KOPT-K1 (cell line): ENCODE measurements around the gene PNRC2.
"Not testable (repeated sequence)": the region's sequence is repeated elsewhere in the genome, so short reads cannot be mapped to it uniquely, and the experiment has no call there.

Experiments
- H3K27ac ChIP-seq: fragments of 200-600 bp; sonication (generic); 2 replicates; pipeline ENCODE4 v1.5.1; 2016; ENCODE audit warnings: antibody characterized with exemption, mild to moderate bottlenecking, low read depth, low read length; ENCODE audit not compliant: poor library complexity, severe bottlenecking
- H3K36me3 ChIP-seq: fragments of 200-600 bp; sonication (generic); 2 replicates; pipeline ENCODE4 v1.5.1; 2017; ENCODE audit warnings: antibody characterized with exemption, mild to moderate bottlenecking, low read length, moderate library complexity; ENCODE audit not compliant: insufficient read depth
- H3K9me3 ChIP-seq: fragments of 200-600 bp; sonication (generic); 2 replicates; pipeline ENCODE4 v1.5.1; 2017; ENCODE audit warnings: antibody characterized with exemption, low read length, mild to moderate bottlenecking; ENCODE audit not compliant: insufficient read depth, poor library complexity, severe bottlenecking

The PNRC2 gene

GRCh38 chr1:23996700-23997229, 37.1 kb downstream of the PNRC2 start:
- Histone ChIP-seq H3K27ac (no peak overlapping the region), H3K9me3 (no peaks in the 10 kb centered on the region), H3K36me3 (no peaks in the 10 kb centered on the region)

GRCh38 chr1:23997812-23998211, 38.2 kb downstream of the PNRC2 start:
- no peaks in the 10 kb centered on the region for H3K9me3 ChIP-seq
- no peaks in the 10 kb centered on the region for H3K36me3 ChIP-seq
- no peak overlapping the region for H3K27ac ChIP-seq

GRCh38 chr1:23999156-23999671, 39.6 kb downstream of the PNRC2 start:
- Histone ChIP-seq H3K27ac (no peak overlapping the region), H3K36me3 (no peaks in the 10 kb centered on the region), H3K9me3 (no peaks in the 10 kb centered on the region)

GRCh38 chr1:24002695-24003094, 43.1 kb downstream of the PNRC2 start:
- peaks cover 5% of the 10 kb centered on the region for H3K9me3 ChIP-seq
- no peaks in the 10 kb centered on the region for H3K36me3 ChIP-seq
- no peak overlapping the region for H3K27ac ChIP-seq

GRCh38 chr1:24003331-24003972, 43.8 kb downstream of the PNRC2 start:
- H3K9me3 ChIP-seq: peaks cover 5% of the 10 kb centered on the region
- H3K36me3 ChIP-seq: no peaks in the 10 kb centered on the region
- no peak overlapping the region for H3K27ac ChIP-seq

- Histone ChIP-seq H3K9me3 (peaks cover 5% of the 10 kb centered on the region), H3K27ac (no peak overlapping the region), H3K36me3 (no peaks in the 10 kb centered on the region)
These were observed 44.5 kb downstream of the PNRC2 start for GRCh38 chr1:24004132-24004531.

GRCh38 chr1:24005163-24005562, 45.5 kb downstream of the PNRC2 start:
- Histone ChIP-seq H3K27ac (no peak overlapping the region), H3K36me3 (no peaks in the 10 kb centered on the region)

GRCh38 chr1:24007079-24007478, 47.5 kb downstream of the PNRC2 start:
- no peak overlapping the region for H3K27ac ChIP-seq
- peaks cover 5% of the 10 kb centered on the region for H3K9me3 ChIP-seq
- H3K36me3 ChIP-seq: no peaks in the 10 kb centered on the region

More at GRCh38 chr1:24005163-24005562, 45.5 kb downstream of the PNRC2 start:
- peaks cover 5% of the 10 kb centered on the region for H3K9me3 ChIP-seq

GRCh38 chr1:24008574-24009184, 49.1 kb downstream of the PNRC2 start:
- not testable (repeated sequence) for H3K36me3 ChIP-seq, H3K9me3 ChIP-seq, H3K27ac ChIP-seq

GRCh38 chr1:24009406-24009805, 49.8 kb downstream of the PNRC2 start:
- Histone ChIP-seq H3K9me3 (peaks cover 5% of the 10 kb centered on the region), H3K36me3 (no peaks in the 10 kb centered on the region), H3K27ac (no peak overlapping the region)

- no peaks in the 10 kb centered on the region for H3K36me3 ChIP-seq
- H3K9me3 ChIP-seq: peaks cover 5% of the 10 kb centered on the region
- H3K27ac ChIP-seq: no peak overlapping the region
These were observed 51.0 kb downstream of the PNRC2 start for GRCh38 chr1:24010650-24011049.

GRCh38 chr1:24012878-24013277, 53.2 kb downstream of the PNRC2 start:
- not testable (repeated sequence) for H3K9me3 ChIP-seq, H3K36me3 ChIP-seq, H3K27ac ChIP-seq
